Measurements from ENCODE around the gene SDHC. TPM values are rescaled to one million over a fixed set of nuclear protein-coding genes. Genes with fewer than 3 reads are reported as not detected.
A peak's percentile ranks its signal among the peaks of the same experiment; 100 is the strongest.
"Not testable (repeated sequence)": the region's sequence is repeated elsewhere in the genome, so short reads cannot be mapped to it uniquely, and the experiment has no call there.

SDHC gene
- total RNA-seq, 1 donor from 2014 or later: 201 TPM

- no peak for DNase-seq (ENCODE audit: low spot score)
These were observed 68.2 kb downstream of the SDHC start for GRCh38 chr1:161382214-161383019.

GRCh38 chr1:161388639-161389038 lies 74.5 kb downstream of the SDHC start:
- no peak for DNase-seq (ENCODE audit: low spot score)

GRCh38 chr1:161389158-161389557 lies 75.0 kb downstream of the SDHC start:
- DNase-seq (ENCODE audit: low spot score): not testable (repeated sequence)

- DNase-seq (ENCODE audit: low spot score): peak; percentile 99
These were observed 75.7 kb downstream of the SDHC start for GRCh38 chr1:161389691-161390558.

DNA sequence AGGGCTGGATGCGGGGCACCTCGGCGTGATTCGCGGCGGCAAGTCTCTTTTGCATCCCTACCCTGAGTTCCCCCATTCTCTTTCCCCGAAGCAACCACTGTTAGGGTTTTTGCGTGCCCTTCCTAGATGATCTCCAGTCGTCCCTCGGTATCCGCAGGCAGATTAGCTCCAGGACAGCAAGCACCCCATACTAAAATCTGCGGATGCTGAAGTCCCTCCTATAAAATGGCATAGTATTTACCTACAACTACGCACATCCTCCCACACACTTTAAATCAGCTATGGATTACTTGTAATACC lies 76.3 kb downstream of the SDHC start:
- DNase-seq (ENCODE audit: low spot score): no peak

DNA sequence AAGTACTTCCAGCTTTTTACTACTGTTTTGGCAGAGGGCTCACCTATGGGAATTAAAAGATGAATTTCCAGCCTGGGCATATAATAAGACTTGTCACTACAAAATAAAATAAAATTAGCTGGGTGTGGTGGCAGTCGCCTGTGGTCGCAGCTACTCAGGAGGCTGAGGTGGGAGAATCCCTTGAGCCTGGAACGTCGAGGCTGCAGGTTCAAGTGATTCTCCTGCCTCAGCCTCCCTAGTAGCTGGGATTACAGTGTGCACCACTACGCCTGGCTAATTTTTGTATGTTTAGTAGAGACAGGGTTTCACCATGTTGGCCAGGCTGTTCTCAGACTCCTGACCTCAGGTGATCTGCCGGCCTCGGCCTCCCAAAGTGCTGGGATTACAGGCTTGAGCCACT lies 77.0 kb downstream of the SDHC start:
- not testable (repeated sequence) for DNase-seq (ENCODE audit: low spot score)

GRCh38 chr1:161391611-161392010 lies 77.4 kb downstream of the SDHC start:
- no peak for DNase-seq (ENCODE audit: low spot score)

DNA sequence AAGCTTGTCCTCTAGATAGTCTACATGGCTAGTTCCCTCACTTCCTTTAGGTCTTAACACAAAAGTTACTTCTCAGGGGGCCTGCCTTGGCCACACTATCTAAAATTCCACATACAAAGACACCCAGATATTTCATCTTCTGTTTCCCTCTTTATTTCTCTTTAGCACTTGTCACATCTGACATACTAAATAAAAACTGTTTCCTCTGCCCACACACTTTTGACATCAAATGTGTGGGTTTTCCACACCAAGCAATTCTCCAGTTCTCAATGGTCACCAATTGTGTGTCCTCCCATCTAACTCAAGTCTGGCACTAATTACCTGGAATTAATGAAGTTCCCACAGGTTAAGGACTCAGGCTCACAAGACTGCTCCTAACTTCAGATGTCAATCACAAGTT lies 79.0 kb downstream of the SDHC start:
- DNase-seq (ENCODE audit: low spot score): no peak

DNA sequence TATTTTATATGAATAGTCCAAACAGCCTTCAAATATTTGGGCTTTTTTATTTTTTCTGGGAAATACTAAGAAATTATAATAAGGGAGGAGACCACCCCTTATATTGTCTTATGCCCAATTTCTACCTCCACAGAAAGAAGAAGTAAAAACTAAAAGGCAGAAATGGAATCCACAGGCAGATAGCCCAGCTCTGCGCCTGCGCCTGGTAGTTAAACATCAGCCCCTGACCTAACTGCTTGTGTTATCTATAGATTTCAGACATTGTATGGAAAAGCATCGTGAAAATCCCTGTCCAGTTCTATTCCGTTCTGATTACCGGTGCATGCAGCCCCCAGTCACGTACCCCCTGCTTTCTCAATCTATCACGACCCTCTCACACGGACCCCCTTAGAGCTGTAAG lies 82.9 kb downstream of the SDHC start:
- not testable (repeated sequence) for DNase-seq (ENCODE audit: low spot score)

GRCh38 chr1:161398900-161399256 lies 84.7 kb downstream of the SDHC start:
- no peak for DNase-seq (ENCODE audit: low spot score)

- peak; percentile 96 for DNase-seq (ENCODE audit: low spot score)
These were observed 85.2 kb downstream of the SDHC start for GRCh38 chr1:161399257-161399998.

- no peak for DNase-seq (ENCODE audit: low spot score)
These were observed 88.3 kb downstream of the SDHC start for GRCh38 chr1:161402446-161402845.

DNA sequence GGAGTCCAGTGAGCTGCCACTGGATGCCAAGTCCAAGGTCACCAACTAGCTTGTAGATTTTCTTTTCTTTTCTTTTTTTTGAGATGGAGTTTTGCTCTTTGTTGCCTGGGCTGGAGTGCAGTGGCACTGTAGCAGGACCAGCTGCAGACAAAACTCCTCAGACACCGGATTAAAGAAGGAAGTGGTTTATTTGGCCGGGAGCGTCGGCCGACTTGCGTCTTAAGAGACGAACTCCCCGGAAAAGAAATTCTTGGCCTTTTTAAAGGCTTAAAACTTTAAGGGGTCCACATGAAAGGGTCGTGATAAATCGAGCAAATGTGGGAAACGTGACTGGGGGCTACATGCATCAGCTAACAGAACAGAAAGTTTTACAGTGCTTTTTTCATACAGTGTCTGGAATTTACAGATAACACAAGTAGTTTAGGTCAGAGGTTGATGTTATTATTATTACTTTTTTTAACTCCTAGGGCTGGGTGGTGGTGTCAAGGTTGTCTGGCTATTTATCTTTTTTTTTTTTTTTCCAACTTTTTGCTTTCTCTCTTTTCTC lies 89.9 kb downstream of the SDHC start:
- no peak for DNase-seq (ENCODE audit: low spot score)

DNA sequence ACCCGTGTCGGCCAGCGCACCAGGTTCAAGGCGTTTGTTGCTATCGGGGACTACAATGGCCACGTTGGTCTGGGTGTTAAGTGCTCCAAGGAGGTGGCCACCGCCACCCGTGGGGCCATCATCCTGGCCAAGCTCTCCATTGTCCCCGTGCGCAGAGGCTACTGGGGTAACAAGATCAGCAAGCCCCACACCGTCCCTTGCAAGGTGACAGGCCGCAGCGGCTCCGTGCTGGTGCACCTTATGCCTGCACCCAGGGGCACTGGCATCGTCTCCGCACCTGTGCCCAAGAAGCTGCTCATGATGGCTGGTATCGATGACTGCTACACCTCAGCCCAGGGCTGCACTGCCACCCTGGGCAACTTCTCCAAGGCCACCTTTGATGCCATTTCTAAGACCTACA lies 92.4 kb downstream of the SDHC start:
- DNase-seq (ENCODE audit: low spot score): not testable (repeated sequence)

DNA sequence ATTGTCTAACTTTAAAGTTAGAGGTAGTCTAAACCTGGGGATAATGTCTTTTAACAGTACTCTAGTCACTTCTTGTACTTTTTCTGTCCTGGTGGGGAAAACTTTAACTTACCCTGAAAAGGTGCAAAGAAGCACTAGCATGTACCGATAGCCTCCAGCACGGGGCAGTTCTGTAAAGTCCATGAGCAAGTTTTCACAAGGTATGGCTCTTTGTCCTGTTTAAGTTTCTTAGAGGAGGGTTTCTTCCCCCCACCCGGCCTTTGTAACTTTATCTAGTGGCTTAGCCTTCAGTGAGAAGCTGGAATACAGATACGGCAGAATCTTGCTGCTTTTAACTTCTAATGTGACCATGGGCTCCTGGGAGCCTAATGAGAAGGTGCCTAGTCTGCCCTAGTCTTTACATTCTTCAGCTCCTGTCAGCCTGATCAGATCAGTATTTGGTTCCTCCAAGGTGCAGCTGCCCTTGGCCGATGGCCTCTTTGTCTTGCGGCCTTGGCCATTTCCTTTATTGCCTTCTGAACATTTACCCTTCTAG lies 93.3 kb downstream of the SDHC start:
- no peak for DNase-seq (ENCODE audit: low spot score)

GRCh38 chr1:161408429-161409052 lies 94.4 kb downstream of the SDHC start:
- no peak for DNase-seq (ENCODE audit: low spot score)

DNA sequence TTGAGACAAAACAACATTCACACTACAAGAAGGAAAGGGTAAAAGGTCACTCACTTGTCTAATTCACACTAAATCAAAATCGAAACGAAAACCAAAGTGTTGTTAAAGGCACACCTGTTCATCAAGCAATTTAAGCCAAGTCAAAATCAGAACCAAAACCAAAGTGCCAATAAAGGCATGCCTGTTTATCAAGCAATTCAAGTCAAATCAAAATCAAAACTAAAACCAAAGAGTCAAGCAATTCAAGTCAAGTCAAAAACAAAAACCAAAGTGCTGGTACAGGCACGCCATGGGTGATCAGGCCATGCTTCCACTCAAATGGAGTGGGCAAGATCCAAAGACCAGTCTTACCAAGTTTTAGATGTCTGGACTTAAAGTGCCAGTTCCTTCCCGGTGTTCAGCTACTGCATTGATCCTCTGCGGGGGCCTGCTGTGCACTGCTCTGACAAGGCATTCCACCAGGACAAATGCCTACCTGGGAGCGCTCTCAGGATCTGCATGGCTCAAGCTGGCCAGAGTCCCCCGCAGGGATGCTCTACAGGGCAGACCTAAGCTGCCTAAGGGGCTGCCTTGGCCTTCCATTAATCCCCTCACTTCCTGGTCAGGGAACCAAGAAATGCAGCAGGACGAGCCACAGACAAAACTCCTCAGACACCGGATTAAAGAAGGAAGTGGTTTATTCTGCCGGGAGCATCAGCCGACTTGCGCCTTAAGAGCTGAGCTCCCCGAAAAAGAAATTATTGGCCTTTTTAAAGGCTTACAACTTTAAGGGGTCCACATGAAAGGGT lies 95.9 kb downstream of the SDHC start:
- not testable (repeated sequence) for DNase-seq (ENCODE audit: low spot score)

DNA sequence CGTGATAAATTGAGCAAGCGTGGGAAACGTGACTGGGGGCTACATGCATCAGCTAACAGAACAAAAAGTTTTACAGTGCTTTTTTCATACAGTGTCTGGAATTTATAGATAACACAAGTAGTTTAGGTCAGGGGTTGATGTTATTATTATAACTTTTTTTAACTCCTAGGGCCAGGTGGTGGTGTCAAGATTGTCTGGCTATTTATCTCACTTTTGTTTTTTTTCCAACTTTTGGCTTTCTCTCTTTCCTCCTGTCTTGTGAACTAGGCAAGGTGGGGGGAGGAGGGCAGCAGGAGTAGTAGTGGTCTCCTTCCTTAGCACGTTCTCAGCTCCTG lies 96.4 kb downstream of the SDHC start:
- not testable (repeated sequence) for DNase-seq (ENCODE audit: low spot score)

Measured in mesenteric fat pad (tissue), 1 donor.